ENCODE measurements around the gene ADAMTSL4.
"Not testable (repeated sequence)": the region's sequence is repeated elsewhere in the genome, so short reads cannot be mapped to it uniquely, and the experiment has no call there.

ADAMTSL4 gene

DNA sequence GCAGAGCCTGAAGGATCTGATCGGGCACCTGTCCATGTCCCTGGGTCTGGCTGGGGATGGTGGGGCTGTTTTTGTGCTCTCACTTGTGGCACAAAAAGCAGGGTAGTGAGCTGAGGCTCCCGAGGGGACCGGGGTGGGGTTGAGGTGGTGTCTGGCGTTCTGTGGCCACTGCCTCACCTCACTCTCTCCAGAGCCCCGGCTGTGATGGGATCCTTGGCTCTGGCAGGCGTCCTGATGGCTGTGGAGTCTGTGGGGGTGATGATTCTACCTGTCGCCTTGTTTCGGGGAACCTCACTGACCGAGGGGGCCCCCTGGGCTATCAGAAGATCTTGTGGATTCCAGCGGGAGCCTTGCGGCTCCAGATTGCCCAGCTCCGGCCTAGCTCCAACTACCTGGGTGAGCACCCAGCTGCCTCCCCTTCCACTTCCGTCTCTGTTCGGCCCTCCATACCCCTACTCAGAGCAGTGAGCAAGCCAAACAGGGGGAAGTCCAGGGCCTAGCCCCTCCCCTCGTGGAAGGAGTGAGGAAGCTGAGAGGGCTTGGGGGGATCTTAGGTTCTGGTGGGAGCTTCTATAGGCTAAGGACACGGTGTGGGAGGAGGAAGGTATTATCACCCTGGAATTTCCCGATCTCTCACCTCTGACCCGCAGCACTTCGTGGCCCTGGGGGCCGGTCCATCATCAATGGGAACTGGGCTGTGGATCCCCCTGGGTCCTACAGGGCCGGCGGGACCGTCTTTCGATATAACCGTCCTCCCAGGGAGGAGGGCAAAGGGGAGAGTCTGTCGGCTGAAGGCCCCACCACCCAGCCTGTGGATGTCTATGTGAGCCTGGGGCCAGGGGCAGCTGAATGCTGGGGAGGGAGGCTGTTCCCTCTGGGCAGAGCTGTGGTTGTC, 7.0 kb downstream of the ADAMTSL4 start:
- DNase-seq = no peak

DNA sequence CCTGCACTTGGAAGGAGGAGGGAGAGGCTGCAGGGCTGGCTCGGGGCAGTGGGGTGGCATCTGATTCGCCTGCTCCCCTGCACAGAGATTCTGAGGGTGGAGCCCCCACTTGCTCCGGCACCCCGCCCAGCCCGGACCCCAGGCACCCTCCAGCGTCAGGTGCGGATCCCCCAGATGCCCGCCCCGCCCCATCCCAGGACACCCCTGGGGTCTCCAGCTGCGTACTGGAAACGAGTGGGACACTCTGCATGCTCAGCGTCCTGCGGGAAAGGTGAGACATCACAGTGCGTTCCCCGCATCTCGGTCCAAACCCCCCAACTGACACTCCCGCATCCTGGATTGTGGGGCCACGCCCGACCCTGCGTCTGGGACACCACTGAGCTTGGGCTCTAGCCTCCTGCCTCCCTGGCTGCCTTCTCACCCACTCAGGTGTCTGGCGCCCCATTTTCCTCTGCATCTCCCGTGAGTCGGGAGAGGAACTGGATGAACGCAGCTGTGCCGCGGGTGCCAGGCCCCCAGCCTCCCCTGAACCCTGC, 7.9 kb downstream of the ADAMTSL4 start:
- no peak for DNase-seq

DNA sequence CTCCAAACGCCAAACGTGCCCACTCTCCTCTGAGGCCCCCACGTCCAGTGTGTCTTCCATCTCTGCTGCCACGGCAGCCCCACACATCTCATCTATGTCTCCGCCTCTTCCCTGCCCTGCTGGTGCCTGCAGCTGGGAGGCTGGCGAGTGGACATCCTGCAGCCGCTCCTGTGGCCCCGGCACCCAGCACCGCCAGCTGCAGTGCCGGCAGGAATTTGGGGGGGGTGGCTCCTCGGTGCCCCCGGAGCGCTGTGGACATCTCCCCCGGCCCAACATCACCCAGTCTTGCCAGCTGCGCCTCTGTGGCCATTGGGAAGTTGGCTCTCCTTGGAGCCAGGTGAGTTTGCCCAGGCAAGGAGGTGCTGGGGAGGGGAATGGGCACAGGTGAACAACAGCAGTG, 8.6 kb downstream of the ADAMTSL4 start:
- no peak for DNase-seq

DNA sequence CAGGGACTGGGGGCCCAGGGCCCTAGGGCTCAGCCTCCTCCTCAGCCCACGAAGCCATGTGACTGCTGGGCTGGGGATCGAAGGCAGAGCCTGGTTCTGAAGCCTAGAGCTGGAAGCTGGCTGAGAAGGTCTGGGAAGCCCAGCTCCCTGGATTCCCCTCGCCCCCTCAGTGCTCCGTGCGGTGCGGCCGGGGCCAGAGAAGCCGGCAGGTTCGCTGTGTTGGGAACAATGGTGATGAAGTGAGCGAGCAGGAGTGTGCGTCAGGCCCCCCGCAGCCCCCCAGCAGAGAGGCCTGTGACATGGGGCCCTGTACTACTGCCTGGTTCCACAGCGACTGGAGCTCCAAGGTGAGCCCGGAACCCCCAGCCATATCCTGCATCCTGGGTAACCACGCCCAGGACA, 9.1 kb downstream of the ADAMTSL4 start:
- no peak for DNase-seq

DNA sequence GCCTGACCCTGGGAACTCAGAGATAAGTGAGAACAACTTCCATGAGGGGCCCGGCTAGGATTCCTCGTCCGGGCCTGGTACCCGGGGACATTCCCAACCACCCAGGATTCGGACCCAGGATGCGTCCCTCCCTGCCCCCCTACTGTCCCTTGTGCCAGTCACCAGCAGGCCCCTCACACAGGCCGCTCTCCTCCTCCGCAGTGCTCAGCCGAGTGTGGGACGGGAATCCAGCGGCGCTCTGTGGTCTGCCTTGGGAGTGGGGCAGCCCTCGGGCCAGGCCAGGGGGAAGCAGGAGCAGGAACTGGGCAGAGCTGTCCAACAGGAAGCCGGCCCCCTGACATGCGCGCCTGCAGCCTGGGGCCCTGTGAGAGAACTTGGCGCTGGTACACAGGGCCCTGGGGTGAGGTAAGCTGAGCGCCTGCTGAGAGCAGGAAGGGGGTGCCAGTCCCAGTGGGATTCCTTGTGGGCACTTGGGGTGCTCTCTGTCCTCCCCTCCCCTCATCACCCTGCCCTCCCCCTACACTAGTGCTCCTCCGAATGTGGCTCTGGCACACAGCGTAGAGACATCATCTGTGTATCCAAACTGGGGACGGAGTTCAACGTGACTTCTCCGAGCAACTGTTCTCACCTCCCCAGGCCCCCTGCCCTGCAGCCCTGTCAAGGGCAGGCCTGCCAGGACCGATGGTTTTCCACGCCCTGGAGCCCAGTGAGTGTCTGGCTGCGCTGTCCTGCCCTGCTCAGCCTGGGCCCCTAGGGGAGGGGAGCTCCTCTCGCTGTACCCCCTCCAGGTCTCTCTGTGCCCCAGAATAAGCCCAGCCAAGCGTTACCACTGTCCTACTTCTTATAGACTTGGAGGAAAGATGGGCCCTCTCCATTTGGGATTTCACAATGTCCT, 9.8 kb downstream of the ADAMTSL4 start:
- DNase-seq = no peak

GRCh38 chr1:150559656-150560010, 10.4 kb downstream of the ADAMTSL4 start:
- no peak for DNase-seq

GRCh38 chr1:150560011-150560438, 10.8 kb downstream of the ADAMTSL4 start:
- peak; percentile 93 for DNase-seq

DNA sequence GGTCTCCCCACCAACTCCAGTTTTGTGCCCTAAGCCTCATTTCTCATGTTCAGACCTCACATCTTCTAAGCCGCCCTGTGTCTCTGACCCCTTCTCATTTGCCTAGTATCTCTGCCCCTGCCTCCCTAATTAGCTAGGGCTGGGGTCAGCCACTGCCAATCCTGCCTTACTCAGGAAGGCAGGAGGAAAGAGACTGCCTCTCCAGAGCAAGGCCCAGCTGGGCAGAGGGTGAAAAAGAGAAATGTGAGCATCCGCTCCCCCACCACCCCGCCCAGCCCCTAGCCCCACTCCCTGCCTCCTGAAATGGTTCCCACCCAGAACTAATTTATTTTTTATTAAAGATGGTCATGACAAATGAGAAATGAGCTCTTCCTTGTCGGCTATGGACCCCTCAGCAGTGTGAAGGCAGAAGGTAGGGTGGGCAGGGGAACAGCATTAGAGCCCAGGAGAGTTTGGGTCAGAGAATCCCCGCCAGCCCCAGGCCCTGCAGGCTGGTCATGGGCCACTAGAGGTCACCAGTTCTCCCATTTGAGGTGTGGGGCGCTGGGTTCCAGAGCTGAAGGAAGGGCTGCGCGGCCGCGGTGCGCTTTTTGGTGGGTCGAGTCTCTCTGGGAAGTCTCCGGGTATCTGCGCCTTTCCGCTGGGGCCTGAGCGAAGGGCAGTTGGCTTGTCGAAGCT, 11.5 kb downstream of the ADAMTSL4 start:
- peak; percentile 95 for DNase-seq

DNA sequence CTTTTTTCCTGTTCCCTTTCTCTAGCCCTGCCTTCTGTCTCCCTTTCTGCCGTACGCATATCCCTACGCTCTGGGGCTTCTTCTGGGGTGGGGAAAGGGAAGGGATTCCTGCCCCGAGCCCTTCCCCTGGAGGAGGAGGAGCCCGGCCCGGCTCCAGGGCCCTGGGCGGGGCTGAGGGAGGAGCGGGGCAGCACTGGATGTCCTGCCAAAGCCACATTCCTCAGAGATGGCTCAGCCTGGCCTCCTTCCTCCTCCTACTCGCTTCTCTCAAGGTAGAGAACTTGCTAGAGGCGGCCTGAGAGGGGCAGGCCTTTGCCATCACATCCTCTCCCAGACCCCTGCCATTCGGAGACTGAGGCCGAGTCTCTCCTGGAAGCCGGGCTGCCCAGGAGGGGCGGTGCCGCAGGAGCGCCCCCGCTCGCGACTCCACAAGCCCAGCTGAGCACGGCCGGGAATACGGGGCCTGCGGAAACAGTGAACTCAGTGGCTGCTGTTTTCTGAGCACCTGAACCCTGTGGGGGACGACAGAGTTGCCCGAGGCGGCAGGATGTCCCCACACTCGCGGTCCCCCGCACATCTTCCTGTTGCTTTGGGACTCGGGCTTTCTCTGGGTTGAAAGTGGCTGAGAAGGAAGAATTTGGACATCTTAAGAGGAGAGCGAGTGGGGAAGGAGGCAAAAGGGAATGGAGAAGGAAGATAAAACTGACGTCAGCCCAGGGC, 12.2 kb downstream of the ADAMTSL4 start:
- peak; percentile 95 for DNase-seq

GRCh38 chr1:150561974-150562445, 12.8 kb downstream of the ADAMTSL4 start:
- DNase-seq = peak; percentile 94

DNA sequence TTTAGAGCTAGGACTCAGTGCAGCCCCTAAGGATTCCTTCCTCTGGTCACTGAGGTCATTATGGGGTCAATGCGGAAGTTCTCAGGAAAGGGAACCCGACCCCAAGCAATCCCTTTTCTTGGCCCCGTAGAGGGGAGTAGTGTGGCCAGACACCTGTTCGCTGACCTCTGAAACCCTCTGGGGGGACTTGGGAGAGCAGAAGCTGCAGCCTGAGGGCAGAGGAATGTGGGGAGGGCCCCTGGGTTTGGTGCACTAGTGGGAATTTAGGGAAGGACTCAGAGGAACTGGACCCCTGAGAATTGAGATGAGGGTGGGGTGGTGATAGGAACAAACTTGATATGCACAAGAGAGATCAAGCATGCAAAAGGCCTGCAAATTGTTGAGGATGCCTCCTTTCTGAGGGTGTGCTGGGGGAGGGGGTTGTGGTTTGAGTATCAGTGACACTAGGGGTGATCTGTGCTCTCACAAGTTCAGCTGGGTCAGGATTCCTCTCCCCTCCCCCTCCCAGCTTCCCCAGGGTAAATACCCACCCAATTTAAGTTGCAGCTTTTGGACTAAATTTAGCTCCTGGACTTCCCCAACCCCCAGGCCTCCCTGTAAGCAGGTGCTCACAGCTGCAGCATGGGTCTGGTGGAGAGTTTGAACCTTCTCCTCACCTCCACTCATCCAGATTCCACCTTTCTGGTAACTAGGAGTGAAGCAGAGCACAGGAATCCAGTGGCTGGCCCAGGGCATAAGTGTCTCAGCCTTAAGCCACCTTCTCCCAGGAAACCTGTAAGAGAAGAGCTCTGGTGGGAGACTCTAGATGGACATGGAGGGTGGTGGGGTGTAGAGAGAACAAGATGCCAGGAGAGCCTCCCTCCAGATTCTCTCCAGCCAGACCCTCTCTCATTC, 13.5 kb downstream of the ADAMTSL4 start:
- no peak for DNase-seq

DNA sequence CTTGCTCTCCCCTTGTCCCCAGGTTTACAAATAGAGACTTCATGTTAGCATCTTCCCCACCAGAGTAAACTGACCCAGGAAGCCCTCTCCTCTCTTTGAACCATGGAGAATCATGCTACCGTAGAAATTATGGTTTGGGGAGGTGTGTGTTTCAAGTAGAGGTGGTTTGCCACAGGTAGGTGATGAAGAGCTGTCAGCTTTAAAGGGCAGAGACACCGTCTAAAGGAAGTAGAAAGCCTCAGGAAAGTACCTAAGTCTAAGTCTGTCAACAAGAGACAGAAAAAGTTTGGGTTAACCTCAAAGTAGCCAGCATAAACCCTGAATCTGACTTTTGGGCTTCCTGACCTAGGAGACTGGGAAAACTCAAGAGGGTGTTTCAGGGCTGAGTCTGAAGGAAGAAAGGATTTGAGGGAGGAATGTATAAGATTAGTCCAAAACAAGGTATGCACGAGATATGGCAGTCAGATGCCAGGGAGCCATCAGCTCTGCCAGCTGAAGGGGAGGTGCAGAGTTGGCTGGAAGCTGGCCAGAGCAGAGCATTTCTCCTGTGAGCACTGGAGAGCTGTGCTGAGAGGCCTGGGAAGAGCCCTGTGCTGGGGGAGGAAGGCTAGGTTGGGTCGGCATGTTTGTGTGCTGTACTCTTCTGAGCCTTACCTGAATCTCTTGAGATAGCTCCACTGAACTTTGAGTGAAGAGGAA, 14.3 kb downstream of the ADAMTSL4 start:
- DNase-seq = no peak

DNA sequence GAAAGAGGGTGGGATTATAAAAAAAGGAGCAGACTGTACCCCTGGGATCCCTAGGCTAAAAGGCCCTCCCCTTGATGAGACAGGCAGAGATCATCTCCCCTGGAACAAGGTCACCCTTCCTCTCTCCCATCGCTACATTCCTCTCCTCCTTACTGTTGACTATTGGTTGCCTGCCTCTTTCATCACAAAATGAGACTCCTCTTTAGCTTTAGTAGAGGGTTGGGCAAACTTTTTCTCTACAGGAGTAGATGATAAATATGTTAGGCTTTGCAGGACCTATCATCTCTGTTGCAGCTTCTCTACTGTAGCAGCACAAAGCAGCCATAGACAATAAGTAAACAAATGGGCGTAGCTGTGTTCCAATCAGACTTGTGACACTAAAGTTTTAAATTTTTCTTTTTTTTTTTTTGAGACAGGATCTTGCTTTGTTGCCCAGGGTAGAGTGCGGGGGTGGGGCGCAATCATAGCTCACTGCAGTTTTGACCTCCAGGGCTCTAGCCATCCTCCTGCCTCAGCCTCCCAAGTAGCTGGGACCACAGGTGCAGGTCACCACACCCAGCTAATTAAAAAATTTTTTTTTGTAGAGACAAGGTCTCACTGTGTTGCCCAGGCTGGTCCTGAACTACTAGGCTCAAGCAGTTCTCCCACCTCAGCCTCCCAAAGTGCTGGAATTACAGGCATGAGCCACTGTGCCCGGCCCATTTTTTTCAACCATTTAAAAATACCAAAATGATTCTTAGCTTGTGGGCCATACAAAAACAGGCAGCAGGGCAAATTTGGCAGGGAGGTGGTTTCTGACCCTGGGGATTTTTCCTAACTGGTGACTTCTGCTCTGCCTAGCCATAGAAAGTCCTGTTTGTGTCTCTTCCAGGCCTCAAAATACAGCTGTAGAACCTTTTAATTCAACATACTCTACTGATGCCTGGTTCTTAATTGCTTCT, 15.1 kb downstream of the ADAMTSL4 start:
- DNase-seq = no peak

- not testable (repeated sequence) for DNase-seq
Measured at GRCh38 chr1:150565240-150565991, 16.2 kb downstream of the ADAMTSL4 start.

- DNase-seq = no peak
Measured at GRCh38 chr1:150566589-150567340, 17.6 kb downstream of the ADAMTSL4 start.

GRCh38 chr1:150567341-150567716, 18.1 kb downstream of the ADAMTSL4 start:
- no peak for DNase-seq

DNA sequence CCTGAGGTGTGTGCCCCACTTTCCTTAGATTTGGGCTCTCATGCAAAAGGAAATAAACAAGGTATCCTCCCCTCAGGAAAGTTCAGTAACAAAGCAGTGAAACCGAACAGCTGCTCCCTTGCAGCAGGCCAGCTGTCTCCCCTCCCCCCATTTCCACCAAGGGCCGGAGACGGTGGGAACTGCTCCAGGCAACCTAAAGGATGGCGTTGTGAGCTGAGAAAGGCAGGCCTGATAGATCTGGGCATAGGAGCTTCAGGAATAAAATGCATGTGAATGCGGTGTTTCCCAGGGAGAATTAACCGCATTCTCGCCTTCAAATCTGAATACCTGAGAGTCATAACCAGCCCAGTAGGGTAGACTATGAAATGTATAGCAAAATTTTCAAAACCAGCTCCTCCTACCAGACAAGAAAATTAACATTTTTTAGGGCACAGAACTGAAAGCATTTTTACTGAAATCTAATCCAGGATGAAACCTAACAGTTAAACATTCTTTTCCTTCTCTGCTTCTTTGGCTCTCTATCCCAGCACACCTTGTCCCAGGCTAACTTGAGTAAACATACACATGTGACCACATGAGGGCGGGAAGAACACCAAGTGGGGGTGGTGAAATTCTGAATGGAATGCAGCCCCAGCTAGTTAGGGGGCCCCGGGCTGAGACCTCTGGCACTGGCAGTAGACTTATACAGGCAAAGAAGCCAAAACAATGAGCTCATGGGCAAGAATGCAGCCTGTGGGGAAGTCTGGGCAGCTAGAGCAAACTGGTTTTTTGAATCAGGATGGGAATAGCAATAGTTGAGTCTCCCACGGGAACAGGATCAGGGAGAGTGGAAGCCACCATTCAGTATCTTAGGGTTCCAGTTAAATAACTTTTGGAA, 18.7 kb downstream of the ADAMTSL4 start:
- DNase-seq = peak; percentile 95
